ENCODE measurements around the gene PPWD1. TPM values are rescaled to one million over a fixed set of nuclear protein-coding genes. Genes with fewer than 3 reads are reported as not detected.

PPWD1 gene
- polyA plus RNA-seq (2012; ENCODE audit: insufficient read length, low read depth): 16.9 TPM

DNA sequence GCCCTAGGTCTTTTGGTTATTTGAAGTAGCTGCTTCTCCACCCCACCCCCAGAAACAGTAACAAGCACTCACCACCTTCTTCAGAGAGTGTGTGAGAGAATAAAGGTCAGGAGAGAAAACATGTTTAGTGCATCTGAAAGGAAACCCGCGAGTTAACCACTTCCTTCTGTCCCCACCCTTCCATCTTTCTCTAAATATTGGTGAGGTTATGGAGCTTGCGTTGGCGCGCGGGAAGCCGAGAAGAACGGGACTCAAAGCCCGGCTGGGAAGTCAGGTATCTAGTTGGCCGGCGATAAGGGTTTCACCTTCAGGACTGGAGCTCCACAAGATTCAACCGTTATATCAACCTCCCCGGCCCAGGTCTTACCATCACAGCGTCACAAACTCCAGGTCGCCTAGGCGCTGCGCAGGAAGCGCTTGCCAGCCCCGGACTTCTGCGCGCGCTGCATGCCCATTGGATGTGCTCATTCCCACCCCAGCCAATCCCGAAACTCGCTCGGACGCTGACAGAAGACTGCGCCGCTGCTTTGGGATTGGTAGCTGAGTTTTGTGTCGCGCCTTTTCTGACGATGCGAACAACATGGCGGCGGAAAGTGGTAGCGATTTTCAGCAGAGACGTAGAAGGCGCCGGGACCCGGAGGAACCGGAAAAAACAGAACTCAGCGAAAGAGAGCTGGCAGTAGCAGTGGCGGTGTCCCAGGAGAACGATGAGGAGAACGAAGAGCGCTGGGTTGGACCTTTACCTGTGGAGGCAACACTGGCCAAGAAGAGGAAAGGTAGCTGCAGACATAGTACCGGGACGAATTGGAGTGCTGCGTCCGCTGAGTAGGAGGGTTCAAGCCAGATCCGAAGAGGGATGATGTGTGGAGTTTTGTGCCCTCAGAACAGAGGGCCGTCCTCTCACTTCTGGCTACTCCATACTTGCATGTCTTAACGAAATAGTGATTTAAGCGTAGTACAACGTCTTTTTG is at the start of gene PPWD1, which contains the start of gene CENPK:
PPWD1 (plus strand) TSS at position 566 of the 971 bp plus-strand sequence; CDS start at position 581, 15 bp downstream.
CENPK (minus strand) TSS at position 438 of the 971 bp plus-strand sequence. CDS start 8,261 bp downstream, outside the sequence.
- TF ChIP-seq REST (IDR thresholded peaks at IDR 0.05; ENCODE audit: insufficient read depth in 1 of 2, low read depth in 2 of 2, low read length in 2 of 2): no peak
- TF ChIP-seq POLR2AphosphoS5 (IDR thresholded peaks at IDR 0.05; ENCODE audit: low read depth, low read length): peak; percentile 97
- 0 out of 2 replicates have a peak, but pooled peaks have one; percentile 56 for TF ChIP-seq SIN3A (IDR thresholded peaks at IDR 0.05; ENCODE audit: borderline replicate concordance, insufficient read depth, low read length)
- peak; percentile 49 for TF ChIP-seq FOXP2 (optimal IDR thresholded peaks at IDR 0.05; ENCODE audit: borderline replicate concordance, extremely low read depth, extremely low read length, insufficient read depth)
- peak; percentile 85; the same call in 1 of the 2 replicates for TF ChIP-seq TAF1 (IDR thresholded peaks at IDR 0.05; ENCODE audit: borderline replicate concordance, insufficient read depth, low read length)

DNA sequence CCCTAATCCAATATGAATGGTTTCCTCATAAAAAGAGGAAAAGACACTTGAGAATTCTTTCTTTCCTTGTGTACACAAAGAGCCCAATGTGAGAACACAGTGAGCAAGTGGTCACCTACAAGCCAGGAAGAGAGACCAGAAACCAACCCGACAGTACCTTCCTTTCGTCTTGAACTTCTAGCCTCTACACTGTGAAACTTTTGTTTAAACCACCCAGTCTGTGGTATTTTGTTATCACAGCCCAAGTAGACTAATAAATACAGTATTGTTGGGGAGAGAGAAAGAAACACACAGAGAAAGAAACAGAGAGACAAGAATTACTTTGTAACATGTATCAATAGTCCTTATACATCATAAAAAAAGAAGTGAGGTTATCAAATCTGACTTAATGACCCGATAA is 37.4 kb upstream of the PPWD1 start:
- no peak for TF ChIP-seq SIN3A (IDR thresholded peaks at IDR 0.05; ENCODE audit: borderline replicate concordance, insufficient read depth, low read length)
- TF ChIP-seq REST (IDR thresholded peaks at IDR 0.05; ENCODE audit: insufficient read depth in 1 of 2, low read depth in 2 of 2, low read length in 2 of 2): no peak
- no peak for TF ChIP-seq FOXP2 (optimal IDR thresholded peaks at IDR 0.05; ENCODE audit: borderline replicate concordance, extremely low read depth, extremely low read length, insufficient read depth)
- TF ChIP-seq TAF1 (IDR thresholded peaks at IDR 0.05; ENCODE audit: borderline replicate concordance, insufficient read depth, low read length): no peak
- TF ChIP-seq POLR2AphosphoS5 (IDR thresholded peaks at IDR 0.05; ENCODE audit: low read depth, low read length): no peak

DNA sequence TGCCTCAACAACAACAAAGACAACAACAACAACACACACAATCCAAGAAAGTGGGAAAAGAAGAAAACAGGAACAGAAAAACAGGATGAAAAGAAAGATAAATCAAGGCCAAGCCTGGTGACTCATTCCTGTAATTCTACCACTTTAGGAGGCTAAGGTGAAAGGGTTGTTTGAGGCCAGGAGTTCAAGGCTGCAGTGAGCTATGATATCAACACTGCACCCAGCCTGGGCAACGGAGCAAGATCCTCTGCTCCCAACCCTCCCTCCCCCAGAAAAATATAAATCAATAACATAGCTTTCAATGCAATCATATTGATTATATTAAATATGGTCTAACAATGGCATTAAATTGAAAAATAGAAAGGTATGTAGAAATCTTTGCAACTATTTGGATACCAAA is 32.2 kb upstream of the PPWD1 start:
- TF ChIP-seq TAF1 (IDR thresholded peaks at IDR 0.05; ENCODE audit: borderline replicate concordance, insufficient read depth, low read length) (no peak), POLR2AphosphoS5 (IDR thresholded peaks at IDR 0.05; ENCODE audit: low read depth, low read length) (no peak), REST (IDR thresholded peaks at IDR 0.05; ENCODE audit: insufficient read depth in 1 of 2, low read depth in 2 of 2, low read length in 2 of 2) (no peak), FOXP2 (optimal IDR thresholded peaks at IDR 0.05; ENCODE audit: borderline replicate concordance, extremely low read depth, extremely low read length, insufficient read depth) (no peak), SIN3A (IDR thresholded peaks at IDR 0.05; ENCODE audit: borderline replicate concordance, insufficient read depth, low read length) (no peak)

- TF ChIP-seq POLR2AphosphoS5 (IDR thresholded peaks at IDR 0.05; ENCODE audit: low read depth, low read length) (no peak), FOXP2 (optimal IDR thresholded peaks at IDR 0.05; ENCODE audit: borderline replicate concordance, extremely low read depth, extremely low read length, insufficient read depth) (no peak), SIN3A (IDR thresholded peaks at IDR 0.05; ENCODE audit: borderline replicate concordance, insufficient read depth, low read length) (no peak), TAF1 (IDR thresholded peaks at IDR 0.05; ENCODE audit: borderline replicate concordance, insufficient read depth, low read length) (no peak), REST (IDR thresholded peaks at IDR 0.05; ENCODE audit: insufficient read depth in 1 of 2, low read depth in 2 of 2, low read length in 2 of 2) (no peak)
These were observed 27.5 kb upstream of the PPWD1 start for GRCh38 chr5:65535529-65535987.

Data from PFSK-1 (cell line).